ENCODE measurements around the gene USP48.

GRCh38 chr1:21696931-21697330 is 86.0 kb downstream of the USP48 start:
- TF ChIP-seq POLR2A (IDR thresholded peaks at IDR 0.05; ENCODE audit: low read length) = no peak
- TF ChIP-seq BHLHE40 (IDR thresholded peaks at IDR 0.05; ENCODE audit: low read depth, low read length) = no peak
- TF ChIP-seq MYC (IDR thresholded peaks at IDR 0.05; ENCODE audit: borderline replicate concordance, low read length) = no peak
- TF ChIP-seq CTCF (IDR thresholded peaks at IDR 0.05) = no peak
- no peak for TF ChIP-seq MAZ (IDR thresholded peaks at IDR 0.05; ENCODE audit: borderline replicate concordance, low read depth, low read length)
- no peak for TF ChIP-seq CEBPB (IDR thresholded peaks at IDR 0.05)
- no peak for TF ChIP-seq MAFK (IDR thresholded peaks at IDR 0.05; ENCODE audit: partially characterized antibody)
- TF ChIP-seq JUN (IDR thresholded peaks at IDR 0.05) = no peak
